Astrocyte (in vitro differentiated cells and primary cell): Measurements from ENCODE around the gene KDM7A. TPM values are rescaled to one million over a fixed set of nuclear protein-coding genes. Genes with fewer than 3 reads are reported as not detected.
A peak's percentile ranks its signal among the peaks of the same experiment; 100 is the strongest.

Source experiments
- DNase-seq: peaks from one replicate; pipeline ENCODE4 v3.0.0-alpha.2; 2010; ENCODE audit warnings: low read depth
- FAIRE-seq: peaks from 2 replicates; lab custom pipeline; 2011; peaks lifted over from hg19 to GRCh38; lab: Jason Lieb, UNC
- H2AFZ ChIP-seq: 2 replicates; pipeline ENCODE4 v1.6.0; 2012; ENCODE audit warnings: low read depth, low read length, inconsistent platforms
- H3K27ac ChIP-seq: 2 replicates; pipeline ENCODE4 v1.5.1; 2011; ENCODE audit warnings: low read depth, low read length, inconsistent platforms
- H3K27me3 ChIP-seq: 2 replicates; pipeline ENCODE4 v1.6.0; 2011; ENCODE audit warnings: low read length, inconsistent platforms; ENCODE audit not compliant: insufficient read depth
- H3K36me3 ChIP-seq: 2 replicates; pipeline ENCODE4 v1.5.1; 2011; ENCODE audit warnings: low read length, inconsistent platforms; ENCODE audit not compliant: insufficient read depth
- H3K4me1 ChIP-seq: 2 replicates; pipeline ENCODE4 v1.5.1; 2011; ENCODE audit warnings: low read length, inconsistent platforms; ENCODE audit not compliant: insufficient read depth
- H3K4me2 ChIP-seq: 2 replicates; pipeline ENCODE4 v1.6.0; 2012; ENCODE audit warnings: low read length, inconsistent platforms
- H3K4me3 ChIP-seq: 2 replicates; pipeline ENCODE4 v1.5.1; 2011; ENCODE audit warnings: low read depth, mild to moderate bottlenecking, low read length, inconsistent platforms; ENCODE audit not compliant: insufficient read depth
- H3K79me2 ChIP-seq: 2 replicates; pipeline ENCODE4 v1.6.0; 2012; ENCODE audit warnings: mild to moderate bottlenecking, low read length, inconsistent platforms; ENCODE audit not compliant: insufficient read depth
- H3K9ac ChIP-seq: 2 replicates; pipeline ENCODE4 v1.6.0; 2012; ENCODE audit warnings: mild to moderate bottlenecking, low read length, inconsistent platforms
- H3K9me3 ChIP-seq: 2 replicates; pipeline ENCODE4 v1.5.1; 2012; ENCODE audit warnings: low read depth, mild to moderate bottlenecking, low read length, inconsistent platforms; ENCODE audit not compliant: insufficient read depth
- H4K20me1 ChIP-seq: 2 replicates; pipeline ENCODE4 v1.6.0; 2012; ENCODE audit warnings: low read length, inconsistent platforms; ENCODE audit not compliant: insufficient read depth
- H3K27ac Mint-ChIP-seq: one replicate; pipeline ENCODE4 v1.8.0; 2021; ENCODE audit warnings: mild to moderate bottlenecking, mixed read lengths; ENCODE audit not compliant: unreplicated experiment
- H3K27me3 Mint-ChIP-seq: one replicate; pipeline ENCODE4 v1.8.0; 2021; ENCODE audit warnings: low read depth, mixed read lengths; ENCODE audit not compliant: unreplicated experiment
- H3K36me3 Mint-ChIP-seq: one replicate; pipeline ENCODE4 v1.8.0; 2021; ENCODE audit warnings: low read depth, mixed read lengths; ENCODE audit not compliant: unreplicated experiment
- H3K4me1 Mint-ChIP-seq: one replicate; pipeline ENCODE4 v1.8.0; 2021; ENCODE audit warnings: low read depth, mixed read lengths; ENCODE audit not compliant: unreplicated experiment
- H3K4me3 Mint-ChIP-seq: one replicate; pipeline ENCODE4 v1.8.0; 2021; ENCODE audit warnings: mild to moderate bottlenecking, moderate library complexity, mixed read lengths; ENCODE audit not compliant: unreplicated experiment
- H3K9me3 Mint-ChIP-seq: one replicate; pipeline ENCODE4 v1.8.0; 2021; ENCODE audit warnings: mild to moderate bottlenecking, mixed read lengths; ENCODE audit not compliant: unreplicated experiment
- CTCF ChIP-seq: IDR thresholded peaks from 2 replicates; pipeline ENCODE4 v1.5.1; 2011; ENCODE audit warnings: low read depth, mild to moderate bottlenecking, inconsistent platforms, low read length, moderate library complexity; ENCODE audit not compliant: insufficient read depth
- EZH2 ChIP-seq: IDR thresholded peaks from 2 replicates; pipeline ENCODE4 v1.6.1; 2012; ENCODE audit warnings: mild to moderate bottlenecking, low read length, inconsistent platforms; ENCODE audit not compliant: insufficient read depth
- total RNA-seq: library from RNA; stranded (reverse); gene quantifications from 2 replicates; pipeline ENCODE4 v1.2.1, GENCODE V29; 2021

The KDM7A gene
- total RNA-seq, 1 donor from 2014 or later, result 5.4 TPM

- Mint-ChIP-seq H3K9me3 (peaks cover 1% of the 10 kb centered on the region), H3K4me1 (peaks cover 2% of the 10 kb centered on the region), H3K36me3 (no peaks in the 10 kb centered on the region), H3K4me3 (peak overlapping the region; percentile 90), H3K27me3 (peaks cover 12% of the 10 kb centered on the region), H3K27ac (peak overlapping the region; percentile 87)
- Histone ChIP-seq H3K79me2 (peaks cover 31% of the 10 kb centered on the region), H3K4me2 (peak overlapping the region; percentile 99), H3K4me1 (peaks cover 5% of the 10 kb centered on the region), H2AFZ (peak overlapping the region; percentile 10), H3K9ac (peak overlapping the region; percentile 87), H4K20me1 (peaks cover 25% of the 10 kb centered on the region), H3K27me3 (peaks cover 7% of the 10 kb centered on the region), H3K9me3 (no peaks in the 10 kb centered on the region), H3K4me3 (peak overlapping the region; percentile 61), H3K27ac (peak overlapping the region; percentile 56), H3K36me3 (no peaks in the 10 kb centered on the region)
- DNase-seq (peak; percentile 92), FAIRE-seq (no peak)
- TF ChIP-seq EZH2, result no peak
- peak; percentile 90 for TF ChIP-seq CTCF
These were observed 1.3 kb downstream of the KDM7A start for GRCh38 chr7:140175221-140176121.

GRCh38 chr7:140174217-140174616 is 2.6 kb downstream of the KDM7A start:
- Mint-ChIP-seq H3K9me3 (peaks cover 1% of the 10 kb centered on the region), H3K27me3 (peaks cover 9% of the 10 kb centered on the region), H3K4me3 (peak overlapping the region; percentile 90), H3K36me3 (no peaks in the 10 kb centered on the region), H3K27ac (no peak overlapping the region), H3K4me1 (peaks cover 2% of the 10 kb centered on the region)
- Histone ChIP-seq H3K36me3 (no peaks in the 10 kb centered on the region), H3K27me3 (peaks cover 7% of the 10 kb centered on the region), H3K4me1 (peaks cover 5% of the 10 kb centered on the region), H3K4me3 (no peak overlapping the region), H4K20me1 (peaks cover 29% of the 10 kb centered on the region), H2AFZ (no peak overlapping the region), H3K27ac (no peak overlapping the region), H3K9ac (no peak overlapping the region), H3K4me2 (no peak overlapping the region), H3K79me2 (peaks cover 39% of the 10 kb centered on the region), H3K9me3 (no peaks in the 10 kb centered on the region)
- TF ChIP-seq CTCF (no peak), EZH2 (no peak)
- DNase-seq, result no peak
- no peak for FAIRE-seq

- Histone ChIP-seq H3K9ac (no peak overlapping the region), H3K27ac (no peak overlapping the region), H3K27me3 (no peaks in the 10 kb centered on the region), H3K9me3 (no peaks in the 10 kb centered on the region), H3K4me3 (no peak overlapping the region), H3K36me3 (no peaks in the 10 kb centered on the region), H3K4me1 (no peaks in the 10 kb centered on the region), H4K20me1 (peaks cover 41% of the 10 kb centered on the region), H3K4me2 (no peak overlapping the region), H2AFZ (no peak overlapping the region), H3K79me2 (peaks cover 58% of the 10 kb centered on the region)
- FAIRE-seq (peak; percentile 81), DNase-seq (no peak)
- TF ChIP-seq EZH2 (no peak), CTCF (no peak)
- no peak overlapping the region for H3K4me3 Mint-ChIP-seq
- H3K27ac Mint-ChIP-seq, result no peak overlapping the region
- H3K9me3 Mint-ChIP-seq, result no peaks in the 10 kb centered on the region
- no peaks in the 10 kb centered on the region for H3K27me3 Mint-ChIP-seq
- H3K36me3 Mint-ChIP-seq, result no peaks in the 10 kb centered on the region
- peaks cover 8% of the 10 kb centered on the region for H3K4me1 Mint-ChIP-seq
These were observed 6.4 kb downstream of the KDM7A start for GRCh38 chr7:140170375-140170774.
